IMR-90 (cell line): Measurements from ENCODE around the gene SLC10A3. TPM values are rescaled to one million over a fixed set of nuclear protein-coding genes. Genes with fewer than 3 reads are reported as not detected.

ENCODE experiments used
- ATAC-seq: fragments of 200-7000 bp; cut with Tn5 transposase; 2 replicates; pipeline ENCODE4 v1.9.1; 2020; ENCODE audit warnings: low read depth, mild to moderate bottlenecking, moderate library complexity
- BruUV-seq: library from RNA; stranded (reverse); fragments of 400-500 nt; replicated peaks from 2 replicates; lab custom pipeline; 2021; lab: Mats Ljungman, UMichigan
- CTCF ChIA-PET: fragments of 300-600 bp; formaldehyde crosslinking; extraction: SDS; loops from one replicate; lab custom pipeline; 2021; ENCODE audit warnings: antibody characterized with exemption; lab: Yijun Ruan, JAX
- POLR2A ChIA-PET: fragments of 300-600 bp; sonication (Branson Sonifier 250); formaldehyde crosslinking; loops from one replicate; lab custom pipeline; 2022; ENCODE audit warnings: antibody characterized with exemption; ENCODE audit not compliant: unreplicated experiment; lab: Charles Lee
- DNase-seq: peaks from one replicate; pipeline ENCODE4 v3.0.0; 2013
- H2AFZ ChIP-seq: replicated peaks from 2 replicates; pipeline ENCODE3; 2013; ENCODE audit warnings: low read length, mild to moderate bottlenecking; ENCODE audit not compliant: poor library complexity
- H2AK5ac ChIP-seq: 2 replicates; pipeline ENCODE4 v1.6.1; 2013; ENCODE audit warnings: low read depth, low read length, inconsistent platforms
- H2AK9ac ChIP-seq: replicated peaks from 2 replicates; pipeline ENCODE3; 2013; ENCODE audit warnings: mild to moderate bottlenecking, low read depth, low read length, moderate library complexity; ENCODE audit not compliant: poor library complexity
- H2BK120ac ChIP-seq: 2 replicates; pipeline ENCODE4 v1.6.1; 2013; ENCODE audit warnings: low read depth, low read length, inconsistent platforms
- H2BK15ac ChIP-seq: 3 replicates; pipeline ENCODE4 v1.6.1; 2013; ENCODE audit warnings: low read depth, low read length, inconsistent platforms
- H2BK20ac ChIP-seq: 2 replicates; pipeline ENCODE4 v1.6.1; 2013; ENCODE audit warnings: low read depth, mild to moderate bottlenecking, inconsistent platforms, low read length, moderate library complexity
- H2BK5ac ChIP-seq: 2 replicates; pipeline ENCODE4 v1.6.1; 2013; ENCODE audit warnings: mild to moderate bottlenecking, low read depth, low read length, inconsistent platforms; ENCODE audit not compliant: poor library complexity, severe bottlenecking
- H3K14ac ChIP-seq: replicated peaks from 2 replicates; pipeline ENCODE4 v1.6.1; 2013; ENCODE audit warnings: low read depth, low read length, inconsistent platforms
- H3K18ac ChIP-seq: 2 replicates; pipeline ENCODE4 v1.6.1; 2013; ENCODE audit warnings: low read depth, low read length, control low read depth
- H3K23ac ChIP-seq: 2 replicates; pipeline ENCODE4 v1.6.1; 2013; ENCODE audit warnings: low read depth, low read length, inconsistent platforms
- H3K27ac ChIP-seq: 2 replicates; pipeline ENCODE4 v1.5.1; 2013; ENCODE audit warnings: mild to moderate bottlenecking, control low read depth, low read length; ENCODE audit not compliant: insufficient read depth
- H3K27me3 ChIP-seq: 2 replicates; pipeline ENCODE4 v1.6.1; 2013; ENCODE audit warnings: low read length; ENCODE audit not compliant: control insufficient read depth, insufficient read depth
- H3K36me3 ChIP-seq: 2 replicates; pipeline ENCODE4 v1.6.1; 2013; ENCODE audit warnings: low read length, mixed read lengths; ENCODE audit not compliant: control insufficient read depth, insufficient read depth
- H3K4ac ChIP-seq: 2 replicates; pipeline ENCODE4 v1.6.1; 2013; ENCODE audit warnings: low read depth, low read length, inconsistent platforms
- H3K4me1 ChIP-seq: 2 replicates; pipeline ENCODE4 v1.6.1; 2013; ENCODE audit warnings: low read length, mixed read lengths; ENCODE audit not compliant: control insufficient read depth, insufficient read depth
- H3K4me2 ChIP-seq: 2 replicates; pipeline ENCODE4 v1.6.1; 2013; ENCODE audit warnings: low read depth, mild to moderate bottlenecking, control low read depth, low read length, moderate library complexity
- H3K4me3 ChIP-seq: 2 replicates; pipeline ENCODE4 v1.5.1; 2013; ENCODE audit warnings: low read depth, mild to moderate bottlenecking, control low read depth, low read length, moderate library complexity; ENCODE audit not compliant: insufficient read depth
- H3K56ac ChIP-seq: 2 replicates; pipeline ENCODE4 v1.6.1; 2013; ENCODE audit warnings: low read length, inconsistent platforms; ENCODE audit not compliant: insufficient read depth; ENCODE audit errors: extremely low read depth
- H3K79me1 ChIP-seq, 2 experiments: 2 replicates each; pipeline ENCODE4 v1.6.1; 2013; ENCODE audit warnings: low read length in 2 of 2, inconsistent platforms in 1 of 2, low read depth in 1 of 2
- H3K9ac ChIP-seq: 2 replicates; pipeline ENCODE4 v1.6.1; 2013; ENCODE audit warnings: low read depth, low read length, control low read depth
- H3K9me1 ChIP-seq: 2 replicates; pipeline ENCODE4 v1.6.1; 2013; ENCODE audit warnings: low read length, inconsistent platforms; ENCODE audit not compliant: insufficient read depth
- H3K9me3 ChIP-seq: 2 replicates; pipeline ENCODE4 v1.6.1; 2013; ENCODE audit warnings: low read length; ENCODE audit not compliant: control insufficient read depth, insufficient read depth
- H4K20me1 ChIP-seq: 2 replicates; pipeline ENCODE4 v1.6.1; 2013; ENCODE audit warnings: low read length, inconsistent platforms; ENCODE audit not compliant: insufficient read depth
- H4K5ac ChIP-seq: 2 replicates; pipeline ENCODE4 v1.6.1; 2013; ENCODE audit warnings: mild to moderate bottlenecking, low read depth, low read length, control low read depth
- H4K8ac ChIP-seq, 2 experiments: 2 replicates each; pipeline ENCODE4 v1.6.1; 2013; ENCODE audit warnings: low read depth in 2 of 2, low read length in 2 of 2, control low read depth in 1 of 2, inconsistent platforms in 1 of 2
- H4K91ac ChIP-seq: 2 replicates; pipeline ENCODE4 v1.6.1; 2013; ENCODE audit warnings: low read depth, low read length, inconsistent platforms; ENCODE audit not compliant: insufficient read depth
- CHD1 ChIP-seq: IDR thresholded peaks from 2 replicates; pipeline ENCODE4 v1.6.1; 2012; ENCODE audit warnings: low read depth, low read length, improper control_type of control experiment
- NFE2L2 ChIP-seq: fragments of 150-350 bp; IDR thresholded peaks from 2 replicates; pipeline ENCODE4 v1.6.1; 2016; ENCODE audit warnings: low read depth, mild to moderate bottlenecking, low read length
- RAD21 ChIP-seq: IDR thresholded peaks from 2 replicates; pipeline ENCODE4 v1.6.1; 2012; ENCODE audit warnings: low read length, improper control_type of control experiment
- RFX5 ChIP-seq: IDR thresholded peaks from 2 replicates; pipeline ENCODE4 v1.8.0; 2012; ENCODE audit warnings: low read depth, mild to moderate bottlenecking, low read length, moderate library complexity
- SMC3 ChIP-seq: fragments of 150-350 bp; IDR thresholded peaks from 2 replicates; pipeline ENCODE4 v1.6.1; 2016; ENCODE audit warnings: low read depth, mild to moderate bottlenecking, antibody characterized with exemption, low read length, moderate library complexity
- WGBS, 2 experiments: methylation state at CpG; one replicate each; pipeline versions ENCODE4 v1.1.5 to v1.1.7; 2013; ENCODE audit warnings: missing lambda C conversion rate in 2 of 2; ENCODE audit not compliant: insufficient read length in 1 of 2; ENCODE audit errors: extremely low coverage in 2 of 2; 5-methylcytosine and 5-hydroxymethylcytosine counted together
- dilution Hi-C: fragments of 300-500 bp; cut with HindIII; formaldehyde crosslinking; loops from one replicate; pipeline ENCODE4 v1.14.3; 2018; ENCODE audit warnings: low sequenced_read_pairs; ENCODE audit not compliant: unreplicated experiment
- in situ Hi-C: fragments of 300-500 bp; cut with MboI; formaldehyde crosslinking; loops from 3 replicates; pipeline ENCODE4 v1.14.3; 2019; ENCODE audit warnings: low sequenced_read_pairs, inconsistent platforms, mixed read lengths
- intact Hi-C: fragments of 100-400 bp; cut with micrococcal nuclease; formaldehyde crosslinking; loops from 2 replicates; pipeline ENCODE4 v1.10.0; 2022
- polyA plus RNA-seq, 3 experiments: library from polyadenylated mRNA; depleted of rRNA; stranded (reverse); fragments of >200 nt; gene quantifications; 2 replicates each; pipeline ENCODE4 v1.2.3, GENCODE V29; 2012; ENCODE audit warnings: low replicate concordance in 1 of 3
- total RNA-seq: library from RNA; depleted of rRNA; stranded (reverse); fragments of >200 nt; gene quantifications from 2 replicates; pipeline ENCODE4 v1.2.3, GENCODE V29; 2012

The SLC10A3 gene
- total and polyA plus RNA-seq, 2 of the 4 experiments (the other 2 are of a cell fraction), result 15.2 to 24.6 TPM

DNA sequence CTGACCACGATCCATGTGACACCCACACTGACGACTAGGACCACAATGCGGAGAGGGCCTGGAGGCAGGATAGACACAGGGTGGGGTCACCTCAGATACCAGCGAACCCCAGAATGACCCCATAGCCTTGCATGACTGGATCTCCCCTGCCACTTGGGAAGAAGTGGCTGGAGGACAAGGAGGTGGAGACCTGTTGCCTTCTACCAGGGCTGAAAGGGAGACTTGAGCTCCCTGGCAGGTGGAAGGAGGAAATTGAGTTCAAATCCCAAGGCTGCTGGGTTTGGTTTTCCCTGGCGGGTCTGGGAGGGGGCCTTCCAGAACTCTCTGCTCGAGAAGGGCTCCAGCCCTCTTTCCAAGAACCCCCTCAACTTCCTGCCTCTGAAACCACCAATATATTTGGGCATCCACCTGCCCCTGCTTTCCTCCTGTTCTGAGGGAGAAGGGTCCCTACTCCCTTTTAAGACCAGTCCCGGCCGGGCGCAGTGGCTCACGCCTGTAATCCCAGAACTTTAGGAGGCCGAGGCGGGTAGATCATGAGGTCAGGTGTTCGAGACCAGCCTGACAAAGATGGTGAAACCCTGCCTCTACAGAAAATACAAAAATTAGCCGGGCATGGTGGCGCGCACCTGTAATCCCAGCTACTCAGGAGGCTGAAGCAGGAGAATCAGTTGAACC is 22.6 kb upstream of the SLC10A3 start:
- no peak overlapping the region for H4K91ac ChIP-seq
- H2AK5ac ChIP-seq, result no peak overlapping the region
- ChIA-PET POLR2A (no interaction called here), CTCF (no interaction called here)
- no peak overlapping the region for H3K4ac ChIP-seq
- no peak overlapping the region for H2BK15ac ChIP-seq
- no peak overlapping the region for H2BK120ac ChIP-seq
- H3K14ac ChIP-seq, result no peak overlapping the region
- no peak overlapping the region for H3K18ac ChIP-seq
- WGBS, 2 experiments, result 84% methylated on average over 7 of the region's 16 CpGs; no CpG with 5 or more reads in 1 of the 2 experiments
- H2AFZ ChIP-seq, result peak overlapping the region; percentile 48
- H3K4me2 ChIP-seq, result no peak overlapping the region
- peaks cover 3% of the 10 kb centered on the region for H3K9me1 ChIP-seq
- no peak for TF ChIP-seq NFE2L2
- no peak for TF ChIP-seq CHD1
- TF ChIP-seq RFX5, result no peak
- no peak for TF ChIP-seq SMC3
- TF ChIP-seq RAD21, result no peak
- H3K27me3 ChIP-seq, result no peaks in the 10 kb centered on the region
- no peaks in the 10 kb centered on the region for H4K20me1 ChIP-seq
- peaks cover 8% of the 10 kb centered on the region; the same call in 1 of the 2 replicates for H3K4me1 ChIP-seq
- H4K5ac ChIP-seq, result no peak overlapping the region
- H3K36me3 ChIP-seq, result peaks cover 2% of the 10 kb centered on the region; the same call in 1 of the 2 replicates
- intact Hi-C loops, result no loop called here
- no peak overlapping the region for H3K4me3 ChIP-seq
- H4K8ac ChIP-seq, result no peak overlapping the region
- H2BK20ac ChIP-seq, result no peak overlapping the region
- H2AK9ac ChIP-seq, result no peak overlapping the region
- BruUV-seq, result no TSS peak
- H3K23ac ChIP-seq, result no peak overlapping the region
- in situ Hi-C loops, result no loop called here
- H3K56ac ChIP-seq, result no peak overlapping the region
- H3K9me3 ChIP-seq, result peaks cover 3% of the 10 kb centered on the region; the same call in 1 of the 2 replicates
- DNase-seq, result no peak
- H2BK5ac ChIP-seq, result no peak overlapping the region
- H3K79me1 ChIP-seq, result peaks cover 8 to 12% of the 10 kb centered on the region in 2 experiments; a peak in 2 of 4 replicates
- no peak for ATAC-seq
- dilution Hi-C loops, result no loop called here
- H3K27ac ChIP-seq, result no peak overlapping the region
- H3K9ac ChIP-seq, result no peak overlapping the region
